IMR-90 (cell line): Measurements from ENCODE around the gene ABI3BP. TPM values are rescaled to one million over a fixed set of nuclear protein-coding genes. Genes with fewer than 3 reads are reported as not detected.

Experiments used
- ATAC-seq: fragments of 200-7000 bp; cut with Tn5 transposase; 2 replicates; pipeline ENCODE4 v1.9.1; 2020; ENCODE audit warnings: low read depth, mild to moderate bottlenecking, moderate library complexity
- BruUV-seq: library from RNA; stranded (reverse); fragments of 400-500 nt; replicated peaks from 2 replicates; lab custom pipeline; 2021; lab: Mats Ljungman, UMichigan
- CTCF ChIA-PET: fragments of 300-600 bp; formaldehyde crosslinking; extraction: SDS; loops from one replicate; lab custom pipeline; 2021; ENCODE audit warnings: antibody characterized with exemption; lab: Yijun Ruan, JAX
- POLR2A ChIA-PET: fragments of 300-600 bp; sonication (Branson Sonifier 250); formaldehyde crosslinking; loops from one replicate; lab custom pipeline; 2022; ENCODE audit warnings: antibody characterized with exemption; ENCODE audit not compliant: unreplicated experiment; lab: Charles Lee
- DNase-seq: peaks from one replicate; pipeline ENCODE4 v3.0.0; 2013
- H2AFZ ChIP-seq: replicated peaks from 2 replicates; pipeline ENCODE3; 2013; ENCODE audit warnings: low read length, mild to moderate bottlenecking; ENCODE audit not compliant: poor library complexity
- H2AK5ac ChIP-seq: 2 replicates; pipeline ENCODE4 v1.6.1; 2013; ENCODE audit warnings: low read depth, low read length, inconsistent platforms
- H2AK9ac ChIP-seq: replicated peaks from 2 replicates; pipeline ENCODE3; 2013; ENCODE audit warnings: mild to moderate bottlenecking, low read depth, low read length, moderate library complexity; ENCODE audit not compliant: poor library complexity
- H2BK120ac ChIP-seq: 2 replicates; pipeline ENCODE4 v1.6.1; 2013; ENCODE audit warnings: low read depth, low read length, inconsistent platforms
- H2BK15ac ChIP-seq: 3 replicates; pipeline ENCODE4 v1.6.1; 2013; ENCODE audit warnings: low read depth, low read length, inconsistent platforms
- H2BK20ac ChIP-seq: 2 replicates; pipeline ENCODE4 v1.6.1; 2013; ENCODE audit warnings: low read depth, mild to moderate bottlenecking, inconsistent platforms, low read length, moderate library complexity
- H2BK5ac ChIP-seq: 2 replicates; pipeline ENCODE4 v1.6.1; 2013; ENCODE audit warnings: mild to moderate bottlenecking, low read depth, low read length, inconsistent platforms; ENCODE audit not compliant: poor library complexity, severe bottlenecking
- H3K14ac ChIP-seq: replicated peaks from 2 replicates; pipeline ENCODE4 v1.6.1; 2013; ENCODE audit warnings: low read depth, low read length, inconsistent platforms
- H3K18ac ChIP-seq: 2 replicates; pipeline ENCODE4 v1.6.1; 2013; ENCODE audit warnings: low read depth, low read length, control low read depth
- H3K23ac ChIP-seq: 2 replicates; pipeline ENCODE4 v1.6.1; 2013; ENCODE audit warnings: low read depth, low read length, inconsistent platforms
- H3K27ac ChIP-seq: 2 replicates; pipeline ENCODE4 v1.5.1; 2013; ENCODE audit warnings: mild to moderate bottlenecking, control low read depth, low read length; ENCODE audit not compliant: insufficient read depth
- H3K27me3 ChIP-seq: 2 replicates; pipeline ENCODE4 v1.6.1; 2013; ENCODE audit warnings: low read length; ENCODE audit not compliant: control insufficient read depth, insufficient read depth
- H3K36me3 ChIP-seq: 2 replicates; pipeline ENCODE4 v1.6.1; 2013; ENCODE audit warnings: low read length, mixed read lengths; ENCODE audit not compliant: control insufficient read depth, insufficient read depth
- H3K4ac ChIP-seq: 2 replicates; pipeline ENCODE4 v1.6.1; 2013; ENCODE audit warnings: low read depth, low read length, inconsistent platforms
- H3K4me1 ChIP-seq: 2 replicates; pipeline ENCODE4 v1.6.1; 2013; ENCODE audit warnings: low read length, mixed read lengths; ENCODE audit not compliant: control insufficient read depth, insufficient read depth
- H3K4me2 ChIP-seq: 2 replicates; pipeline ENCODE4 v1.6.1; 2013; ENCODE audit warnings: low read depth, mild to moderate bottlenecking, control low read depth, low read length, moderate library complexity
- H3K4me3 ChIP-seq: 2 replicates; pipeline ENCODE4 v1.5.1; 2013; ENCODE audit warnings: low read depth, mild to moderate bottlenecking, control low read depth, low read length, moderate library complexity; ENCODE audit not compliant: insufficient read depth
- H3K56ac ChIP-seq: 2 replicates; pipeline ENCODE4 v1.6.1; 2013; ENCODE audit warnings: low read length, inconsistent platforms; ENCODE audit not compliant: insufficient read depth; ENCODE audit errors: extremely low read depth
- H3K79me1 ChIP-seq, 2 experiments: 2 replicates each; pipeline ENCODE4 v1.6.1; 2013; ENCODE audit warnings: low read length in 2 of 2, inconsistent platforms in 1 of 2, low read depth in 1 of 2
- H3K9ac ChIP-seq: 2 replicates; pipeline ENCODE4 v1.6.1; 2013; ENCODE audit warnings: low read depth, low read length, control low read depth
- H3K9me1 ChIP-seq: 2 replicates; pipeline ENCODE4 v1.6.1; 2013; ENCODE audit warnings: low read length, inconsistent platforms; ENCODE audit not compliant: insufficient read depth
- H3K9me3 ChIP-seq: 2 replicates; pipeline ENCODE4 v1.6.1; 2013; ENCODE audit warnings: low read length; ENCODE audit not compliant: control insufficient read depth, insufficient read depth
- H4K20me1 ChIP-seq: 2 replicates; pipeline ENCODE4 v1.6.1; 2013; ENCODE audit warnings: low read length, inconsistent platforms; ENCODE audit not compliant: insufficient read depth
- H4K5ac ChIP-seq: 2 replicates; pipeline ENCODE4 v1.6.1; 2013; ENCODE audit warnings: mild to moderate bottlenecking, low read depth, low read length, control low read depth
- H4K8ac ChIP-seq, 2 experiments: 2 replicates each; pipeline ENCODE4 v1.6.1; 2013; ENCODE audit warnings: low read depth in 2 of 2, low read length in 2 of 2, control low read depth in 1 of 2, inconsistent platforms in 1 of 2
- H4K91ac ChIP-seq: 2 replicates; pipeline ENCODE4 v1.6.1; 2013; ENCODE audit warnings: low read depth, low read length, inconsistent platforms; ENCODE audit not compliant: insufficient read depth
- CEBPB ChIP-seq: IDR thresholded peaks from 2 replicates; pipeline ENCODE4 v1.6.1; 2012; ENCODE audit warnings: low read depth, low read length, improper control_type of control experiment
- CHD1 ChIP-seq: IDR thresholded peaks from 2 replicates; pipeline ENCODE4 v1.6.1; 2012; ENCODE audit warnings: low read depth, low read length, improper control_type of control experiment
- MAZ ChIP-seq: IDR thresholded peaks from 2 replicates; pipeline ENCODE4 v1.6.1; 2012; ENCODE audit warnings: low read depth, mild to moderate bottlenecking, low read length, improper control_type of control experiment, moderate library complexity, borderline replicate concordance
- SMC3 ChIP-seq: fragments of 150-350 bp; IDR thresholded peaks from 2 replicates; pipeline ENCODE4 v1.6.1; 2016; ENCODE audit warnings: low read depth, mild to moderate bottlenecking, antibody characterized with exemption, low read length, moderate library complexity
- WGBS, 2 experiments: methylation state at CpG; one replicate each; pipeline versions ENCODE4 v1.1.5 to v1.1.7; 2013; ENCODE audit warnings: missing lambda C conversion rate in 2 of 2; ENCODE audit not compliant: insufficient read length in 1 of 2; ENCODE audit errors: extremely low coverage in 2 of 2; 5-methylcytosine and 5-hydroxymethylcytosine counted together
- dilution Hi-C: fragments of 300-500 bp; cut with HindIII; formaldehyde crosslinking; loops from one replicate; pipeline ENCODE4 v1.14.3; 2018; ENCODE audit warnings: low sequenced_read_pairs; ENCODE audit not compliant: unreplicated experiment
- in situ Hi-C: fragments of 300-500 bp; cut with MboI; formaldehyde crosslinking; loops from 3 replicates; pipeline ENCODE4 v1.14.3; 2019; ENCODE audit warnings: low sequenced_read_pairs, inconsistent platforms, mixed read lengths
- intact Hi-C: fragments of 100-400 bp; cut with micrococcal nuclease; formaldehyde crosslinking; loops from 2 replicates; pipeline ENCODE4 v1.10.0; 2022
- polyA plus RNA-seq, 3 experiments: library from polyadenylated mRNA; depleted of rRNA; stranded (reverse); fragments of >200 nt; gene quantifications; 2 replicates each; pipeline ENCODE4 v1.2.3, GENCODE V29; 2012; ENCODE audit warnings: low replicate concordance in 1 of 3
- total RNA-seq: library from RNA; depleted of rRNA; stranded (reverse); fragments of >200 nt; gene quantifications from 2 replicates; pipeline ENCODE4 v1.2.3, GENCODE V29; 2012
- TF ChIP-seq, protein P1 (sequence below): fragments of 150-350 bp; IDR thresholded peaks from 2 replicates; pipeline ENCODE4 v1.6.1; 2016; ENCODE audit warnings: low read depth, mild to moderate bottlenecking, low read length, moderate library complexity, borderline replicate concordance

ABI3BP gene
- total and polyA plus RNA-seq, 2 of the 4 experiments (the other 2 are of a cell fraction), result 3.0 to 26.7 TPM

DNA sequence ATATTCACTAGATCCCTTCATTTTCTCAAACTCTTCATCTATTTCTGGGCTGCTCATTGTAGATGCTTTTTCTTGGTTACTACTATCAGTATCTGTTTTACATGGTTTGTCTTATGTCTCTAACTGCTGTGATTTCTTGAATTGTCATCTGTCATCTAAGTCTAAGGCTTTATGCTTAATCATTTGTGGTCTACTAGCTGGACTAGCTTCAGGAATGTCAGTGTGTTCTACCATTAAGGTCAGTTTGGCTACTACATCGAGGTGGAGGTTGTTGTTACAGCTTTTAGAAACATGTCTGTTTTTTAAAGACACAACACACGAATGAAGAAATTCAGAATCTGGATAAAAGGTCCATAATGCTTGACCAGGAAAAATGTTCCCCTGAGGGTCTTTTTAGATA is 82.2 kb downstream of the ABI3BP start:
- Histone ChIP-seq H3K14ac (no peak overlapping the region), H3K18ac (no peak overlapping the region), H3K9me1 (no peaks in the 10 kb centered on the region), H3K4ac (no peak overlapping the region), H3K56ac (no peak overlapping the region), H4K91ac (no peak overlapping the region), H2AK5ac (no peak overlapping the region), H3K23ac (no peak overlapping the region), H2BK20ac (no peak overlapping the region), H3K9ac (no peak overlapping the region), H3K9me3 (no peaks in the 10 kb centered on the region), H3K4me3 (no peak overlapping the region), H2AFZ (no peak overlapping the region), H2BK120ac (no peak overlapping the region), H3K79me1 (no peaks in the 10 kb centered on the region), H3K36me3 (no peaks in the 10 kb centered on the region), H3K27me3 (no peaks in the 10 kb centered on the region), H4K5ac (no peak overlapping the region), H2BK15ac (no peak overlapping the region), H4K20me1 (no peaks in the 10 kb centered on the region), H4K8ac (no peak overlapping the region), H3K4me2 (no peak overlapping the region), H3K4me1 (no peaks in the 10 kb centered on the region), H2AK9ac (no peak overlapping the region), H3K27ac (no peak overlapping the region), H2BK5ac (no peak overlapping the region)
- TF ChIP-seq MAZ (no peak), CEBPB (no peak), CHD1 (no peak), SMC3 (no peak)
- TF ChIP-seq, protein P1, sequence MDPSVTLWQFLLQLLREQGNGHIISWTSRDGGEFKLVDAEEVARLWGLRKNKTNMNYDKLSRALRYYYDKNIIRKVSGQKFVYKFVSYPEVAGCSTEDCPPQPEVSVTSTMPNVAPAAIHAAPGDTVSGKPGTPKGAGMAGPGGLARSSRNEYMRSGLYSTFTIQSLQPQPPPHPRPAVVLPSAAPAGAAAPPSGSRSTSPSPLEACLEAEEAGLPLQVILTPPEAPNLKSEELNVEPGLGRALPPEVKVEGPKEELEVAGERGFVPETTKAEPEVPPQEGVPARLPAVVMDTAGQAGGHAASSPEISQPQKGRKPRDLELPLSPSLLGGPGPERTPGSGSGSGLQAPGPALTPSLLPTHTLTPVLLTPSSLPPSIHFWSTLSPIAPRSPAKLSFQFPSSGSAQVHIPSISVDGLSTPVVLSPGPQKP, result no peak
- no peak for ATAC-seq
- POLR2A ChIA-PET, result interaction anchor here (0.7 kb wide), 1 partner anchor 254 kb away, joined by 4 read pairs; no protein-coding TSS in a partner anchor
- CTCF ChIA-PET, result interaction anchor here (1.4 kb wide), 1 partner anchor 10 kb away, joined by 3 read pairs; no protein-coding TSS in a partner anchor
- intact Hi-C loops (no loop called here), dilution Hi-C loops (no loop called here), in situ Hi-C loops (no loop called here)
- no TSS peak for BruUV-seq
- whole genome bisulfite sequencing, 2 experiments, result 67% methylated on average over 1 of the region's 2 CpGs; no CpG with 5 or more reads in 1 of the 2 experiments
- DNase-seq, result no peak
